ENCODE data around the gene CCRL2. TPM values are rescaled to one million over a fixed set of nuclear protein-coding genes. Genes with fewer than 3 reads are reported as not detected.
A peak's percentile ranks its signal among the peaks of the same experiment; 100 is the strongest.

Gene CCRL2
- total RNA-seq, 1 experiment from 2014 or later = 1.2 TPM

DNA sequence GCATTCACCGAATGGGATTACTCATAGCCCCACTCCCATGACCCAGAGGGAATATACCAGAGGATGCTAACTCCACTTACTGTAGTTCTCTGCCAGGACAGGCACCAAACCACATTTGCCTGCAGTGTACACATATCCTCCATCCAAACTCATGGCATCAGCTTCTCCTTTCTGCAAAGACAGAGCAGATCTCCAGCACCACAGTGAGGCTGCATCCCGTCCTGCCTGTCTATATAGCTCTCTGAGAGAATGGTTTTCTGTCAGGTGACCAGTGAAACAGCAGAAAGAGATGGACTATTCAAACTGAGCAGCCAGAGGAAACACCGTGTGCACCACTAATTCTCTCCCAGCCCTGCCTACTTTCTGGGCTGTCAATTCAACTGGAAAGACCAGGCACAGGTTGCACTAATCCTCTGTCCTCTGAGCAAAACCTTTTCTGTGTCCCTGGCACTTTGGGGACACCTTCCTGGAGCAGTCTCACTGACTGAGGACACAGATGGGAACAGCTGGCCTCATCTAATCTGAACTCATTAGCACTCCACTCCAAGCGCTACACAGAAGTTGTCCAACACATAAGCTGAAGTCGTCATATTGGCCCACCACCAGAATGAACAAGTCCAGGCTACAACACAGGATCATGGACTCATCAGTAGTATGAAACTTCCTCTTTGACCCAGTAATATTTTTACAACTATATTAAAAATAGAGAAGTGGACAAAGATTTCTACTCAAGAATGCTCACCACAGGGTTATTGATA lies 40.3 kb downstream of the CCRL2 start:
- Histone ChIP-seq H2AFZ (no peak overlapping the region), H3K36me3 (ENCODE audit: low read depth) (no peaks in the 10 kb centered on the region), H3K27ac (no peak overlapping the region), H3K79me2 (ENCODE audit: low read depth) (no peaks in the 10 kb centered on the region), H3K9me2 (ENCODE audit: insufficient read depth) (no peaks in the 10 kb centered on the region), H3K4me3 (no peak overlapping the region), H3K4me2 (no peak overlapping the region), H4K20me1 (ENCODE audit: insufficient read depth) (no peaks in the 10 kb centered on the region), H3K4me1 (replicated peaks; ENCODE audit: insufficient read depth) (peaks cover 4% of the 10 kb centered on the region; the same call in 1 of the 2 replicates), H3F3A (ENCODE audit: insufficient read depth, low read depth) (no peaks in the 10 kb centered on the region), H3K27me3 (ENCODE audit: insufficient read depth, low read depth) (no peaks in the 10 kb centered on the region), H3K9me3 (ENCODE audit: insufficient read depth, low read depth) (no peaks in the 10 kb centered on the region)
- BruUV-seq (replicated peaks) = no TSS peak
- intact Hi-C loops (cut with micrococcal nuclease; ENCODE audit: unreplicated experiment) = no loop called here
- DNase-seq = no peak
- ChIA-PET CTCF (no interaction called here), POLR2A (ENCODE audit: unreplicated experiment) (interaction anchor here (0.7 kb wide), 2 partner anchors 15 to 65 kb away, joined by 3 to 4 read pairs; no protein-coding TSS in a partner anchor)
- TF ChIP-seq, protein P1, sequence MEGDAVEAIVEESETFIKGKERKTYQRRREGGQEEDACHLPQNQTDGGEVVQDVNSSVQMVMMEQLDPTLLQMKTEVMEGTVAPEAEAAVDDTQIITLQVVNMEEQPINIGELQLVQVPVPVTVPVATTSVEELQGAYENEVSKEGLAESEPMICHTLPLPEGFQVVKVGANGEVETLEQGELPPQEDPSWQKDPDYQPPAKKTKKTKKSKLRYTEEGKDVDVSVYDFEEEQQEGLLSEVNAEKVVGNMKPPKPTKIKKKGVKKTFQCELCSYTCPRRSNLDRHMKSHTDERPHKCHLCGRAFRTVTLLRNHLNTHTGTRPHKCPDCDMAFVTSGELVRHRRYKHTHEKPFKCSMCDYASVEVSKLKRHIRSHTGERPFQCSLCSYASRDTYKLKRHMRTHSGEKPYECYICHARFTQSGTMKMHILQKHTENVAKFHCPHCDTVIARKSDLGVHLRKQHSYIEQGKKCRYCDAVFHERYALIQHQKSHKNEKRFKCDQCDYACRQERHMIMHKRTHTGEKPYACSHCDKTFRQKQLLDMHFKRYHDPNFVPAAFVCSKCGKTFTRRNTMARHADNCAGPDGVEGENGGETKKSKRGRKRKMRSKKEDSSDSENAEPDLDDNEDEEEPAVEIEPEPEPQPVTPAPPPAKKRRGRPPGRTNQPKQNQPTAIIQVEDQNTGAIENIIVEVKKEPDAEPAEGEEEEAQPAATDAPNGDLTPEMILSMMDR (conservative IDR thresholded peaks at IDR 0.05) = no peak

DNA sequence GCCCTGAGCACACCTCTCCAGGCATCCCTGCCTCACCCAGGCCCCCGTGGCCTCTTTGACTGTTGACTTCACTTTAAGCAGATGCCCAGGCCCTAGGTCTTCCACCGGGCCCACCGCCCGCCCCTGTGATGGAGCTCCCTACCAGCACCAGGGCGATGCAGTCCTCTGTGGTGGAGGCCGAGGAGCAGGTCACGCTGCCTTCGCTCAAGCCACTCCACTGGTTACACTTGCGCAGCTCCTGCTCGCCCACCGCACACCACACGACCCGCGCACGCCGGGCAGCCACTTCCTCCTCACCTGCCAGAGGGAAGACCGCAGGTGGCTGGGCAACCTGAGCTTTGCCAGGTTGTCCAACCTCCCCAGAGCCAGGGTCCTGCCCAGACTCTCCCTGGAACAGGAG lies 41.7 kb downstream of the CCRL2 start:
- Histone ChIP-seq H3K9me2 (ENCODE audit: insufficient read depth) (no peaks in the 10 kb centered on the region), H3K27ac (no peak overlapping the region), H3F3A (ENCODE audit: insufficient read depth, low read depth) (no peaks in the 10 kb centered on the region), H3K36me3 (ENCODE audit: low read depth) (no peaks in the 10 kb centered on the region), H3K9me3 (ENCODE audit: insufficient read depth, low read depth) (no peaks in the 10 kb centered on the region), H3K4me1 (replicated peaks; ENCODE audit: insufficient read depth) (no peaks in the 10 kb centered on the region), H3K79me2 (ENCODE audit: low read depth) (no peaks in the 10 kb centered on the region), H4K20me1 (ENCODE audit: insufficient read depth) (no peaks in the 10 kb centered on the region), H3K4me2 (no peak overlapping the region), H3K27me3 (ENCODE audit: insufficient read depth, low read depth) (no peaks in the 10 kb centered on the region), H2AFZ (no peak overlapping the region), H3K4me3 (no peak overlapping the region)
- DNase-seq = no peak
- intact Hi-C loops (cut with micrococcal nuclease; ENCODE audit: unreplicated experiment) = no loop called here
- BruUV-seq (replicated peaks) = no TSS peak
- ChIA-PET POLR2A (ENCODE audit: unreplicated experiment) (no interaction called here), CTCF (interaction anchor here (0.6 kb wide), 1 partner anchor 124 kb away, joined by 4 read pairs; no protein-coding TSS in a partner anchor)
- no peak for TF ChIP-seq EZH2 (IDR thresholded peaks at IDR 0.05; ENCODE audit: low read depth)
- TF ChIP-seq, protein P1 (conservative IDR thresholded peaks at IDR 0.05) = no peak

- CTCF ChIA-PET = interaction anchor here (0.5 to 2.4 kb wide), 6 partner anchors 13 to 924 kb away, joined by 3 to 15 read pairs (median 4); no protein-coding TSS in a partner anchor
- intact Hi-C loops (cut with micrococcal nuclease; ENCODE audit: unreplicated experiment) = no loop called here
Observed at GRCh38 chr3:46449755-46450552, 42.9 kb downstream of the CCRL2 start.

More at GRCh38 chr3:46449755-46450552, 42.9 kb downstream of the CCRL2 start:
- no peaks in the 10 kb centered on the region for H3K79me2 ChIP-seq (ENCODE audit: low read depth)
- no peak overlapping the region for H3K4me3 ChIP-seq
- POLR2A ChIA-PET (ENCODE audit: unreplicated experiment) = interaction anchor here (0.6 to 0.7 kb wide), 2 partner anchors 12 to 40 kb away, joined by 5 to 13 read pairs; no protein-coding TSS in a partner anchor
- no peak overlapping the region for H2AFZ ChIP-seq
- H4K20me1 ChIP-seq (ENCODE audit: insufficient read depth) = no peaks in the 10 kb centered on the region
- no peaks in the 10 kb centered on the region for H3K9me2 ChIP-seq (ENCODE audit: insufficient read depth)
- DNase-seq = no peak
- no peaks in the 10 kb centered on the region for H3K27me3 ChIP-seq (ENCODE audit: insufficient read depth, low read depth)
- H3K4me2 ChIP-seq = no peak overlapping the region
- H3K36me3 ChIP-seq (ENCODE audit: low read depth) = no peaks in the 10 kb centered on the region
- no peaks in the 10 kb centered on the region for H3F3A ChIP-seq (ENCODE audit: insufficient read depth, low read depth)
- no TSS peak for BruUV-seq (replicated peaks)
- TF ChIP-seq, protein P1 (conservative IDR thresholded peaks at IDR 0.05) = peak; percentile 72
- no peak for TF ChIP-seq EZH2 (IDR thresholded peaks at IDR 0.05; ENCODE audit: low read depth)
- H3K4me1 ChIP-seq (replicated peaks; ENCODE audit: insufficient read depth) = no peaks in the 10 kb centered on the region
- no peak overlapping the region for H3K27ac ChIP-seq
- H3K9me3 ChIP-seq (ENCODE audit: insufficient read depth, low read depth) = no peaks in the 10 kb centered on the region
